GM12874 (cell line): ENCODE measurements around the gene CHIA.

Experiments used
- CTCF ChIP-seq: IDR thresholded peaks from 2 replicates; pipeline ENCODE4 v1.5.1; 2011; ENCODE audit warnings: low read depth, mild to moderate bottlenecking, control low read depth, low read length, moderate library complexity; ENCODE audit not compliant: insufficient read depth

Gene CHIA

GRCh38 chr1:111320066-111320879, 29.6 kb downstream of the CHIA start:
- no peak for TF ChIP-seq CTCF

- TF ChIP-seq CTCF, result no peak
These were observed 32.6 kb downstream of the CHIA start for GRCh38 chr1:111323231-111323630.

GRCh38 chr1:111332190-111332589, 41.5 kb downstream of the CHIA start:
- TF ChIP-seq CTCF, result no peak

GRCh38 chr1:111334169-111334568, 43.5 kb downstream of the CHIA start:
- TF ChIP-seq CTCF, result peak; percentile 65

GRCh38 chr1:111346089-111346885, 55.6 kb downstream of the CHIA start:
- peak; percentile 32; the same call in 1 of the 2 replicates for TF ChIP-seq CTCF

- TF ChIP-seq CTCF, result no peak
These were observed 56.4 kb downstream of the CHIA start for GRCh38 chr1:111347026-111347425.

- no peak for TF ChIP-seq CTCF
These were observed 61.0 kb downstream of the CHIA start for GRCh38 chr1:111351700-111352099.
